WTC11 (cell line): ENCODE data around the gene FGFR4. TPM values are rescaled to one million over a fixed set of nuclear protein-coding genes. Genes with fewer than 3 reads are reported as not detected.
A peak's percentile ranks its signal among the peaks of the same experiment; 100 is the strongest.

Experiments
- ATAC-seq: fragments of 200-7000 bp; cut with Tn5 transposase; 2 replicates; pipeline ENCODE4 v1.10.0; 2021; ENCODE audit warnings: mild to moderate bottlenecking, moderate library complexity
- CTCF ChIA-PET: fragments of 300-600 bp; sonication (Branson Sonifier 250); formaldehyde crosslinking; loops from one replicate; lab custom pipeline; 2021; ENCODE audit warnings: antibody characterized with exemption; lab: Charles Lee
- POLR2A ChIA-PET: fragments of 350-600 bp; sonication (Branson Sonifier 250); formaldehyde crosslinking; loops from one replicate; lab custom pipeline; 2021; ENCODE audit warnings: antibody characterized with exemption; lab: Charles Lee
- DNase-seq: peaks from one replicate; pipeline ENCODE4 v3.0.0; 2021; ENCODE audit warnings: low spot score
- H3K27ac Mint-ChIP-seq: 2 replicates; pipeline ENCODE4 v1.8.0; 2021; ENCODE audit warnings: mixed read lengths
- H3K27me3 Mint-ChIP-seq: 2 replicates; pipeline ENCODE4 v1.8.0; 2021; ENCODE audit warnings: low read depth, mild to moderate bottlenecking, moderate library complexity, mixed read lengths
- H3K36me3 Mint-ChIP-seq: 2 replicates; pipeline ENCODE4 v1.8.0; 2021; ENCODE audit warnings: mixed read lengths
- H3K4me1 Mint-ChIP-seq: 2 replicates; pipeline ENCODE4 v1.8.0; 2022; ENCODE audit warnings: mixed read lengths
- H3K4me3 Mint-ChIP-seq: 2 replicates; pipeline ENCODE4 v1.8.0; 2021; ENCODE audit warnings: mild to moderate bottlenecking, moderate library complexity, mixed read lengths
- H3K9me3 Mint-ChIP-seq: 2 replicates; pipeline ENCODE4 v1.8.0; 2021; ENCODE audit warnings: mixed read lengths
- ARID4B ChIP-seq: sonication (generic); formaldehyde crosslinking; IDR thresholded peaks from 2 replicates; pipeline ENCODE4 v1.8.0; 2023; ENCODE audit warnings: missing genetic modification reagents, mild to moderate bottlenecking, borderline replicate concordance
- CDX4 ChIP-seq: fragments of 250-450 bp; sonication (Bioruptor Pico); IDR thresholded peaks from 2 replicates; pipeline ENCODE4 v1.9.0; 2021; ENCODE audit warnings: moderate library complexity, mild to moderate bottlenecking, inconsistent platforms, borderline replicate concordance
- E2F5 ChIP-seq: sonication (generic); formaldehyde crosslinking; IDR thresholded peaks from 2 replicates; pipeline ENCODE4 v1.8.1; 2022; ENCODE audit warnings: mild to moderate bottlenecking, moderate library complexity, missing genetic modification reagents
- ETV6 ChIP-seq: sonication (generic); formaldehyde crosslinking; IDR thresholded peaks from 2 replicates; pipeline ENCODE4 v1.8.1; 2022; ENCODE audit warnings: mild to moderate bottlenecking, missing genetic modification reagents
- FOXP4 ChIP-seq: sonication (generic); formaldehyde crosslinking; IDR thresholded peaks from 2 replicates; pipeline ENCODE4 v1.8.0; 2022; ENCODE audit warnings: mild to moderate bottlenecking, missing genetic modification reagents
- IRF2 ChIP-seq: sonication (generic); formaldehyde crosslinking; IDR thresholded peaks from 2 replicates; pipeline ENCODE4 v1.8.0; 2022; ENCODE audit warnings: low read depth, missing genetic modification reagents, borderline replicate concordance
- KAT7 ChIP-seq: sonication (generic); formaldehyde crosslinking; IDR thresholded peaks from 2 replicates; pipeline ENCODE4 v1.8.1; 2023; ENCODE audit warnings: missing genetic modification reagents, mild to moderate bottlenecking, borderline replicate concordance
- NFE2L1 ChIP-seq: sonication (generic); formaldehyde crosslinking; IDR thresholded peaks from 2 replicates; pipeline ENCODE4 v1.8.1; 2023; ENCODE audit warnings: missing genetic modification reagents
- NR1H2 ChIP-seq: sonication (generic); formaldehyde crosslinking; IDR thresholded peaks from 2 replicates; pipeline ENCODE4 v1.9.0; 2021; ENCODE audit warnings: mild to moderate bottlenecking, moderate library complexity, missing genetic modification reagents
- NR3C1 ChIP-seq: sonication (generic); formaldehyde crosslinking; conservative IDR thresholded peaks from 2 replicates; pipeline ENCODE4 v1.8.1; 2023; ENCODE audit warnings: low read depth, mild to moderate bottlenecking, missing genetic modification reagents
- PRRX2 ChIP-seq: fragments of 250-450 bp; sonication (Bioruptor Pico); IDR thresholded peaks from 2 replicates; pipeline ENCODE4 v1.8.0; 2021; ENCODE audit warnings: mild to moderate bottlenecking
- TEAD1 ChIP-seq: sonication (generic); formaldehyde crosslinking; IDR thresholded peaks from 2 replicates; pipeline ENCODE4 v1.8.0; 2022; ENCODE audit warnings: mild to moderate bottlenecking, missing genetic modification reagents
- TP53 ChIP-seq: sonication (generic); formaldehyde crosslinking; IDR thresholded peaks from 2 replicates; pipeline ENCODE4 v1.8.1; 2023; ENCODE audit warnings: mild to moderate bottlenecking, missing genetic modification reagents
- ZNF416 ChIP-seq: fragments of 250-450 bp; sonication (Bioruptor Pico); IDR thresholded peaks from 2 replicates; pipeline ENCODE4 v1.9.0; 2021; ENCODE audit warnings: mild to moderate bottlenecking, inconsistent platforms
- total RNA-seq: library from RNA; stranded (reverse); gene quantifications from 3 replicates; pipeline ENCODE4 v1.2.3, GENCODE V29; 2021

Gene FGFR4
- total RNA-seq, 1 experiment from 2014 or later: 108 TPM

GRCh38 chr5:177123789-177124485 is 37.2 kb downstream of the FGFR4 start (continued):
- no peak for TF ChIP-seq PRRX2
- TF ChIP-seq FOXP4 (CRISPR knock-in tag): no peak
- TF ChIP-seq KAT7 (CRISPR knock-in tag): no peak
- TF ChIP-seq TEAD1 (CRISPR knock-in tag): no peak

- Mint-ChIP-seq H3K4me1 (peaks cover 11% of the 10 kb centered on the region), H3K27ac (peak overlapping the region; percentile 70; the same call in 1 of the 2 replicates), H3K4me3 (no peak overlapping the region), H3K27me3 (peaks cover 5% of the 10 kb centered on the region; the same call in 1 of the 2 replicates), H3K9me3 (peaks cover 6% of the 10 kb centered on the region), H3K36me3 (no peaks in the 10 kb centered on the region)
- no peak for TF ChIP-seq IRF2
- TF ChIP-seq NR1H2: no peak
- TF ChIP-seq TP53 (CRISPR knock-in tag): no peak
- ATAC-seq (peak; percentile 99), DNase-seq (peak; percentile 55)
- ChIA-PET CTCF (interaction anchor here (0.9 to 2.8 kb wide), 5 partner anchors 11 to 185 kb away, joined by 3 to 25 read pairs (median 11); partner anchors contain the start of gene FGFR4), POLR2A (interaction anchor here (0.5 to 1.0 kb wide), 4 partner anchors 9 to 44 kb away, joined by 3 to 4 read pairs (median 3); partner anchors contain the start of gene NSD1)
These were observed 37.8 kb downstream of the FGFR4 start for GRCh38 chr5:177124486-177124991.

GRCh38 chr5:177126771-177127170 is 40.1 kb downstream of the FGFR4 start:
- POLR2A ChIA-PET: no interaction called here
- no peak for ATAC-seq
- no peak for DNase-seq
- Mint-ChIP-seq H3K4me1 (peaks cover 30% of the 10 kb centered on the region), H3K9me3 (peaks cover 6% of the 10 kb centered on the region), H3K27me3 (peaks cover 5% of the 10 kb centered on the region; the same call in 1 of the 2 replicates), H3K4me3 (no peak overlapping the region), H3K27ac (no peak overlapping the region), H3K36me3 (no peaks in the 10 kb centered on the region)
- TF ChIP-seq ARID4B (CRISPR knock-in tag) (no peak), ZNF416 (CRISPR knock-in tag) (no peak), NFE2L1 (CRISPR knock-in tag) (no peak), NR3C1 (no peak), E2F5 (CRISPR knock-in tag) (no peak), ETV6 (CRISPR knock-in tag) (no peak), CDX4 (CRISPR knock-in tag) (no peak)
- CTCF ChIA-PET: interaction anchor here (0.7 to 2.8 kb wide), 4 partner anchors 13 to 57 kb away, joined by 3 to 25 read pairs (median 4); no protein-coding TSS in a partner anchor
